HG02763 (cell line): ENCODE data around the gene MRPS12.
"Not testable (repeated sequence)": the region's sequence is repeated elsewhere in the genome, so short reads cannot be mapped to it uniquely, and the experiment has no call there.

Source experiments
- ATAC-seq: cut with Tn5 transposase; IDR thresholded peaks from one replicate; pipeline ENCODE4 v1.9.1; 2021; ENCODE audit warnings: mild to moderate bottlenecking, moderate library complexity; ENCODE audit not compliant: unreplicated experiment

The MRPS12 gene

DNA sequence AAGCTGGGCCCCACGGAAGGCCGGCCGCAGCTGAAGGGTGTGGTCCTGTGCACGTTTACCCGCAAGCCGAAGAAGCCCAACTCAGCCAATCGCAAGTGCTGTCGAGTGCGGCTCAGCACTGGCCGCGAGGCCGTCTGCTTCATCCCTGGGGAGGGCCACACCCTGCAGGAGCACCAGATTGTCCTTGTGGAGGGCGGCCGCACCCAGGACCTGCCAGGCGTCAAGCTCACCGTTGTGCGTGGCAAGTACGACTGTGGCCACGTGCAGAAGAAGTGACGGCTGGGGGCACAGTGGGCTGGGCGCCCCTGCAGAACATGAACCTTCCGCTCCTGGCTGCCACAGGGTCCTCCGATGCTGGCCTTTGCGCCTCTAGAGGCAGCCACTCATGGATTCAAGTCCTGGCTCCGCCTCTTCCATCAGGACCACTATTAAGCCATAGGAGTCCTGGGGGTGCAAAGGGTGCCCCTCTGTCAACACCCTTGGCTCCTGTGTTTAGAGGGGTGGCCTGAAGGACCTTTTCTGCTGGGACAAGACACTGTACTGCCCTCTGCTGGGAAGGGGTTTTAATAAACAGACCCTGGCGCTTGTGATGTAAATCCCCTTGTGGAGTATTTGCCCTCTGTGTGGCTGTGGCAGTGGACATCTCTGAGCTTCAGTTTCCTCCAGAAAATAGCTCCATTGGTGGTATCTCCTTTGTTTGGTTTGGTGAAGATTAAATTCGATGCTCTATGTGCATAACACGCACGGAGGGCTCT, 1.9 kb downstream of the MRPS12 start:
- no peak for ATAC-seq

DNA sequence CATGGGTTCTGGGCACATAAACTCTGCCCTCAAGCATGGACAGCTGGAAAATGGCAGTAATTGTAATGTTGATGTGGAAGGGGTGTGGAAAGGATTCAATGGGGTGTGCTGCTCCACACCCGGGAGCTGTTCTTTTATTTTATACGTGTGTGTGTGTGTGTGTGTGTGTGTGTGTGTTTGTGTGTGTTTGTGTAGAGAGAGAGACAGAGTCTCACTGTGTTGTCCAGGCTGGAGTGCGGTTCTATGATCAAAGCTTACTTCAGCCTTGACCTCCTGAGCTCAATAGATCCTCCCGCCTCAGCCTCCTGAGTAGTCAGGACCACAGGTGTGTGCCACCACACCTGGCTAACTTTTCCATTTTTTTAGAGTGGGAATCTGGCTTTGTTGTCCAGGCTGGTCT, 2.8 kb downstream of the MRPS12 start:
- no peak for ATAC-seq

DNA sequence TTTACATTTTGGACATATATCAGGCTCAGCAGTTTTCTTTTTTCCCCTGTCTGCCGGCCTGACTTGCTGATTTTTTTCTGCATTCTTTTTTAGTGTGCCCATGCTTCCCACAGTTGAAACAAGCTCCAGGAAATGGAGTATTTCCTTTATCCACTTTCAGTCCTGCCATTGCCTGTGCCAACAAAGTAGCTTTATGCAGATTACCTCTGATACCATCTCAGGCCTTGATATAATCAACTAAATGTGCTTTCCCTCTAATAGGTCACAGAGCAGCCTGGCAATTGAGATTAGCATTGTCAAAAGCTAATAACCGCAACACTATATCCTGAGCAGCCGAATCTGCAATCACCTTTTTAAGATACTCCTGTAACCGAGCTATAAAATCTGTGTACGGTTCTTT, 9.2 kb downstream of the MRPS12 start:
- ATAC-seq = no peak

DNA sequence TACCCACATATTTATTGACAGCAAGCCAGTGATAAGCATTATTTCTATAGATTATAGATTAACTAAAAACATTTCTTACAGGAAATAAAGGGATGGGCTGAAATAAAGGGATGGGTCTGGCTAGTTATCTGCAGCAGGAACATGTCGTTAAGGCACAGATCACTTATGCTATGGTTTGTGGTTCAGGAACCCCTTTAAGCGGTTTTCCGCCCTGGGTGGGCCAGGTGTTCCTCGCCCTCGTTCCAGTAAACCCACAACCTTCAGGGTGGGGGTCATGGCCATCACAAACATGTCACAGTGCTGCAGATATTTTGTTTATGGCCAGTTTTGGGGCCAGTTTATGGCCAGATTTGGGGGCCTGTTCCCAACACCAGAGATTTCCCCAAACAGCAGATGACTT, 10.7 kb downstream of the MRPS12 start:
- ATAC-seq = not testable (repeated sequence)

DNA sequence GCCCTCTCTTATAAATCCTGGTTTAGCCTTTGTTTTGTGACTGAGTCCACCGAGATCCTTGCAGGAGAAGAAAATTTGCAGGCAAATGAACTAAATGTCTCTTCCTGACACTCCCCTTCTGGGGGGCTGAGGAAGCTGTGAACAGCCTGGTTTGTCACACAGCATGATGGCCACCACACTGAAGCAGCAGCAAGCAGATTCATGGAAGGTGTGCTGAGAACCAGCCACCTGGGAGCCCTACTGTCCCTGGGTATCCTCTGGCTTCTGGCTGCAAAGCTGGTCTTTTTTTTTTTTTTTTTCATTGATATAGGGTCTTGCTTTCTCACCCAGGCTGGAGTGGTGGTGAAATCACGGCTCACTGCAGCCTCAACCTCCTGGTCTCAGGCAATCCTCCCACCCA, 11.2 kb downstream of the MRPS12 start:
- no peak for ATAC-seq

DNA sequence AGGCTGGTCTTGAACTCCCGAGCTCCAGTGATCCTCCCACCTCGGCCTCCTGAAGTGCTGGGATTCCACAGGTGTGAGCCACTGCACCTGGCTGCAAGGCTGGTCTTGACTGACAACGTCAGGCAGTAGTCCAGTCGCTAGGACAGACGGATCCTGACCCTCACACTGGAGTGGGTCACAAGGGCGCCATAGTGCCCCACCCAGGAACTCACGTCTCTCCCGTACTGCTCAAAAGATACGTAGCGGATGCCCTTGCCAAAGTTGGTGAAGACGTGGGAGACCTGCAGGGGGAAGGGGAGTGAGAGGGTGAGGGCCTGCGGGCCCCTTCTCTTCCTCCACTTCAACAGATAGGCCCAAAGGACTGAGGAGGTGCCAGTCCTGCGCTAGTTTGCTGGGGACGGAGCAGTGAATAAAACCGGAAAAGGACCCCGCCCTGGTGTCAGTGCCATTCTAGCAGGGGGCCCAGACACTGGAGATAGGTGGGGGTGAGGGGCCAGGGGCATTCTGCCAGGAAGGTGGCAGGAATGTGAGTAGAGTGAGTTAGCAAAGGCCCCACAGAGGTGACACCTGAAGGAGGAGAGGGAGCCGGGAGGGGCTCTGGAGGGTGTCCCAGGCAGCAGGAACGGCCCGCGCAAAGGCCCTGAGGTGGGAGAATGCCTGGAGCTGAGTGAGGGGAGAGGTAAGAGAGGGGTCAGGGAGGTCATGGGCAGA, 11.9 kb downstream of the MRPS12 start:
- ATAC-seq = no peak

DNA sequence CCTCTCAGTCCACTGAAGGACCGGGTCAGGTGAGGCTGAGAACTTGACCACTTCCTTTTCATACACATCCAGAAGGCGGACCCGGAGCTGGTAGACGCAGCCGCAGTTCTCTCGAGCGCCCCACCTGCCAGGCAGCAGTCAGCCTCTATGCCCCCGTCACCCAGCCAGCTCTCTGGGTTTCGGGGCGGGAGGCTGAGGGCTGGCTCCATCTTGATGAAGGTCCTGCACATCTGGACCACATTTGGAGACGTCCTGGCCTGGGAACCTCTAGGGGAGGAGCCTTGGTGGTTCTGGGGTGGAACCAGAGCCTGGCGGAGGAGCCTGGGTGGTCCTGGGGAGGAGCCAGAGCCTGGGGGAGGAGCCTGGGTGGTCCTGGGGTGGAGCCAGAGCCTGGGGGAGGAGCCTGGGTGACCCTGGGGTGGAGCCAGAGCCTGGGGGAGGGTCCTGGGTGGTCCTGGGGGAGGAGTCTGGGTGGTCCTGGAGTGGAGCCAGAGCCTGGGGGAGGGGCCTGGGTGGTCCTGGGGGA, 14.3 kb downstream of the MRPS12 start:
- ATAC-seq = no peak

DNA sequence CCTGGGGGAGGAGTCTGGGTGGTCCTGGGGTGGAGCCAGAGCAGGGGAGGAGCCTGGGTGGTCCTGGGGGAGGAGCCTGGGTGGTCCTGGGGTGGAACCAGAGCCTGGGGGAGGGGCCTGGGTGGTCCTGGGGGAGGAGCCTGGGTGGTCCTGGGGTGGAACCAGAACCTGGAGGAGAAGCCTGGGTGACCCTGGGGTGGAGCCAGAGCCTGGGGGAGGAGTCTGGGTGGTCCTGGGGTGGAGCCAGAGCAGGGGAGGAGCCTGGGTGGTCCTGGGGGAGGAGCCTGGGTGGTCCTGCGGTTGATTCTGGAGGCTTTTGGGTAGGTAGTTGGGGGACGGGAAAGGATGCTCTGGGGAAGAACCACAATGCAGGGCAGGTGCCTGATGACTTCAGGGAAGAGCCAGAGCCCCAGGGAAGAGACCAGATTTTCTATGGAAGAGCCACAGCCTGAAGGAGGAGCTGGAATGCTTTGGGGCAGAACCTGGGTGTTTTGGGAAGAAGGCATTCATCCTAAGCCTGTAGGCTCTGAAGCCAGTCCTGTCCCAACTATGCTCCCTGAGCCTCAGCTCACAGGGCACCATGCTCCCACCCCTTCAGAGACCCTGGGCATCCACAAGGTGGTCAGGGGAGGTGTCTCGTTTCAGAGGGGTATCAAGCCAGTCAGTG, 15.0 kb downstream of the MRPS12 start:
- no peak for ATAC-seq

DNA sequence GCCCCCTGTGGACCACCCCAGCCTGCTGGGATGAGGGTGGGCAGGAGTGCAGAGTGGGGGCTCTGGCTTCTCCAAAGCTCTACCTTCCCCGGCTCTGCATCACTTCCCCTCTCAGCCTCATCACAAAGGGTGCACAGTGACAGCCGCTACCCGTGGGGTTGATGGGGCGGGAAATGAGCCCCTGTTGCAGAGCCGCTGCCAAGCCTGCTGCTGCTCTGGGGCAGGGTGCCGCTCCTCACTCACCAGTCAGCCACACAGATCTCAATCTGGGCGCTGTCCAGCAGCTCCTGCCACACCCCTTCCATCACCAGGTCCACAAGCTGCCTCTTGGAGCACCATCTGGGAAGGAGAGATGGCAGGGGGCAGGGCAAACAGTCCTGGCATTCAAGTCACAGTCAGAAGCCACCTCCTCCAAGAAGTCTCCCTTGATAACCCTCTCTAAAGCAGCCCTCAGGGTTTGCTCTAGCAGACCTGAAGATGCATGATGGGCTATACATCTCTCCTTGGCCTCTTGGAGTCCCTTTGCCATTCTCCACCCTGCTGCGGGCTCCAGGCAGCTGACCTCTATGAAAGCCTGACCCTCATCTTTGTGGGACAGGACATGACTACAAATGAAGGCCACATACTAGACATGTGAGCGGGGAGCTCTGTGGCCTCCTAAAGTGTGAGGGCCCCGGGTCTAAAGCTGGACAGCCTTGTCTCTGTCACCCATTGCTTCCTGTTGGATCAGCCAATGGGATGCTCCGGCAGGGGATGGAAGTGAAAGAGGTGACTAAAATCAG, 15.7 kb downstream of the MRPS12 start:
- no peak for ATAC-seq

DNA sequence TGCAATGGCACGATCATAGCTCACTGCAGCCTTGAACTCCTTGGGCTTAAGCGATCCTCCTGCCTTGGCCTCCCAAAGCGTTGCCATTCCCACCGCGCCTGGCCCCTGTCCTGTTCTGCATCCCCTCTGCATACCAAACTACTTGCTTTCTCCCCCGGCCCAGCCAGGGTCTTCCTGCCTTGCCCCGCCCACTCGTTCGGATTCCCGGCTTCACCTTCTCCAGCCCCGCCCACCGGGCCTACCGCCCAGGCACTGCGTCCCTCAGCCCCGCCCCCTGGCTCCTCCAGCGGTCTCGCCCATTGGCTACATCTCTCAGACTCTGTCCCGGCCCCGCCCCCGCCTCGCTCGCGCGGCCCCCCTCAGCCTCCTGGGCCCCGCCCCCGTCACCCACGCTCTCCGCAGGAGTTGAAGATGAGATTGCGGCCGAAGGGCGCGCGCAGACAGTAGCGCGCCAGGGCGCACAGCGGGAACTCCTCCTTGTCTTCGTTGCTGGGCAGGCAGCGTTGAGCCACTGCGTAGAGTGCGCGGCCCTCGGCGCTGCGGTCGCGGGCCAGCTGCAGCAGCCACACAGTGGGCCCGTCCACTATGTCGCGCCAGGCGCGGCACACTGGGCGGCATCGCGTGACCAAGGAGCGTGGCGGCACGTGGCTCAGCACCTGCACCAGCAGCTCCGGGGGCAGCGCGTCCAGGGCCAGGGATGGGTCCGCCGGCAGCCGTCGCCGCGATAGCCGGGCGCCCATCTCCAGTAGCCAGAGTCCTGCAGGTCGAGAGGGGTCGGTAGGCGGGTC, 19.0 kb downstream of the MRPS12 start:
- ATAC-seq = no peak

DNA sequence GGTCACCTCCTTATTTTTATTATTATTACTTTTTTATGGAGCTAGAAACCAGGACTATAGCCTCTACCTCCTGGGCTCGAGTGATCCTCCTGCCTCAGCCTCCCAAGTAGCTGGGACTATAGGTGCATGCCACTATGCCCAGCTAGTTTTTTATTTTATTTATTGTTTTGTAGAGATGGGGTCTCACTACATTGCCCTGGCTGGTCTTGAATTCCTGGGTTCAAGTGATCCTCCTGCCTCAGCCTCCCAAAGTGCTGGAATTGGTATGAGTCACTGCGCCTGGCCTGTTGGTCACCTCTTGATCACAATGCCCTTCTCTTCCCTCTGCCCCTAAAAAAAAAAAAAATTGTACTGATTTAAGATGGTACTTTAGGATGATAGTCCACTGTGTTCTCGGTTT, 20.4 kb downstream of the MRPS12 start:
- no peak for ATAC-seq

DNA sequence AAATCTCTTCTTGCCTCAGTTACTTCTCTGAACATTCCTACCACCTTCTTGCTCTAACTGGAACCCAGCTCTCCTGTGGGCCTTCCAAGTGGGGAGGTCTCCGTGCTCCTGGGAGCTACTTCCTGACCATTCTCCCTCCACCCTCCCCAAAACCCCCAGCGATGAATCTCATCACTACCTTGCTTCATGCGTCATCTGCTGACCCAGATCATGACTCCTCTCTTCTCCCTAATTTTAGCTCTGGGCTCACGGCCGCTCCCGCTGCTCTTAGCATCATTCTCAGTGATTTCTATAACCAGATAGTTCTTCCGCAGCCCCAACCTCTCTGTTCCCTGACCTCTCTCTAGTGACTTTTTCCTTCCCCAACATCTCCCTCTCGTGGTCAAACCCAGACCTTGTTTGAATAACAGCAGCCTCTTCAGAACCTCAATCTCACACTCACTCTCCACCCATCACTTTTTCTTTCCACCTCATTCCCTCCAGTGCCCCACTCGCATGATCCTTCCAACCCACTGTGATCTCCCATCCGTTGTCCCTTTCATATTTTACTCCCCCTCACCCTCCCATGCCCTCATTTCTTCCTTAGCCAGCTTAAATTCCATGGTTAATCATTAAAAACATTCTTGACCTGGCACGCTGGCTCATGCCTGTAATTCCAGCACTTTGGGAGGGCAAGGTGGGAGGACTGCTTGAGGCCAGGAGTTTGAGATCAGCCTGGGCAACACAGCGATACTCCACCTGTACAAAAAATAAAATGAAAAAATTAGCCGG, 21.8 kb downstream of the MRPS12 start:
- no peak for ATAC-seq

DNA sequence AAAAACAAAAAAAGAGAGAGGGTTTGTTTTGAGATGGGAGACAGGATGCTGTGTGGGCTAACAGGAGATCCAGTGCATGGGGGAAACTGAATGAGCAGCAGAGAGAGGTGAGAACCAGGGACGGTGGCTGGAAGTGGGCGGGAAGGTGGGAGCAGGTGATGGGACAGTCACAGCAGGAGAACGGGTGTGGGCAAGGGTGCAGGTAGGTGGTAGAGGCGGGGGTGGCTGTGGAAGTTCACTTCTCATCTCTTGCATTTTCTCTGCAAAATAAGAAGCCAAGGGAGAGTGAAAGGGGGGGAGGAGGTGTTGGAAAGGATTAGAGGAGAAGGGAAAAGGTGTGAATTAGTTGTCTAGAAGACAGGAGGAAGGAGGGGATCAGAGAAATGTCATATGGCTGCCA, 22.9 kb downstream of the MRPS12 start:
- ATAC-seq = no peak

DNA sequence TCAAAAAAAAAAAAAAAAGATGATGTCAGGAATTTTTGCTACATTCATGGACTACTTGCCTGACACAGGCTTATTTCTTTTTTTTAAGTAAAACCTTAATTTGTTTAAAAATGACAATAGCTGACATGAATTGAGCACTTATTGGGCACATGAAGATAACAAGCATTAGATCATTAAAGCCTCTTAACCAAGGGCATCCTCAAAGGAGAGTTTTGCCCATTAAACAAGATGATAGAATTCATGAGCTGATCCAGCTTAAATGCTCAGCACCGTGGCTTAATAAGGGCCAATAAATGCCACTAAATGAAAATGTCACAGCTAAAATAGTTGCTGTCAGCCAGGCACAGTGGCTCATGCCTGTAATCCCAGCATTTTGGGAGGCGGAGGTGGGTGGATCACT, 25.5 kb downstream of the MRPS12 start:
- no peak for ATAC-seq

DNA sequence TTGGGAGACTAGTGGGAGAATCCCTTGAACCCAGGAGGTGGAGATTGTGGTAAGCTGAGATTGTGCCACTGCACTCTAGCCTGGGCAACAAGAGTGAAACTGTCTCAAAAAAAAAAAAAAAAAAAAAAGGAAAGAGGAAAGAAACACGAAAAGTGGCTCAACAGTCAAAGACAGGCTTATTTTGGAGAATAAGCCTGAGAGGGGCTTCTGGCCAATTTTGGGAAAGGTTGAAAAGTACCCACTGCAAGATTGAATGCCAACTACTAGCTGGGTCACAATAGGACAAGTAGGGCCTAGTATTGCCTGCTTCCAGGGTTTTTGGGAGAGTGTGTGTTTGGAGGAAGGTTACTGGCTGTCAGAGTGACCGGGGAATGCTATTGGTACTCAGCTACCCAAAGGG, 27.6 kb downstream of the MRPS12 start:
- ATAC-seq = no peak

DNA sequence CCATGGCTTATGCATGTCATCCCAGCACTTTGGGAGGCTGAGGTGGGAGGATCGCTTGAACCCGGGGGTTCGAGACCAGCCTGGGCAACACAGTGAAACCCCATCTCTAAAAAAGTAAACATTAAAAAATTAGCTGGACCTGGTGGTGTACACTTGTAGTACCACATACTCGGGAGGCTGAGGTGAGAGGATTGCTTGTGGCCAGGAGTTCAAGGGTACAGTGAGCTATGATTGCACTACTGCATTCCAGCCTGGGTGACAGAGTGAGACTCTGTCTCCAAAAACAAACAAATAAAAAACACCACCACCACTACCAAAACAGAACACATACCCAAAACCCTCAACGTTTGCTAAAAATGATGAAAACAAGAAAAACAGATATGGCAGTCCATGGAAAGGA, 28.9 kb downstream of the MRPS12 start:
- ATAC-seq = no peak

DNA sequence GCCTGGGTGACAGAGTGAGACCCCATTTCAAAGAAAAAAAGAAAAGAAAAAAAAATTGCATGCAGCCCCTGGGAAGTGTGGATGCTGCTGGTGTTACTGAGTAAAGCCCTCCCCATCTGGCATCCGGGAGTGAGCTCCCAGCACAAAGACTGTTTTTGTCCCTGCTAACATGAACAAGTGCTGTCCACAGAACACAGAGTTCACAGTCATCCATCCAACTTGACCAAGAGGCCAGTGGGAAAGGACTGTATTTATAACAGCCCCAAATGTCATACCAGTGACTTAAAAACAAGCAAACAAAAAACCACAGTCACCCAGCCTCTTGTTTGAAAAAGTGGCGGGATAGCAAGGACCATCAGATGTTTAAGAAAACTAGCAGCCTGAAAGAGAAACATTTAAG, 34.0 kb downstream of the MRPS12 start:
- no peak for ATAC-seq

DNA sequence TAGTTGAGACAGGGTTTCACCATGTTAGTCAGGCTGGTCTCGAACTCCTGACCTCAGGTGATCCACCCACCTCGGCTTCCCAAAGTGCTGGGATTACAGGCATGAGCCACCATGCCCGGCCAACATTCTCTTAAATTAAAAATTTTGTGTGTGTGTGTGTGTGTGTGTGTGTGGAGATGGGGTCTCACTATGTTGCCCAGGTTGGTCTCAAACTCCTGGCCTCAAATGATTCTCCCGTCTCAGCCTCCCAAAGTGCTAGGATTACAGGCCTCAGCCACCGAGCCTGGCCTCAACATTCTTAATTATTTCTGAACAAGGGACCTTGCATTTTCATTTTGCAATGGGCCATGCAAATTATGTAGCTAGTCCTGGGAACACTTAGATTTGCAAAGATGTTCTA, 35.4 kb downstream of the MRPS12 start:
- not testable (repeated sequence) for ATAC-seq

DNA sequence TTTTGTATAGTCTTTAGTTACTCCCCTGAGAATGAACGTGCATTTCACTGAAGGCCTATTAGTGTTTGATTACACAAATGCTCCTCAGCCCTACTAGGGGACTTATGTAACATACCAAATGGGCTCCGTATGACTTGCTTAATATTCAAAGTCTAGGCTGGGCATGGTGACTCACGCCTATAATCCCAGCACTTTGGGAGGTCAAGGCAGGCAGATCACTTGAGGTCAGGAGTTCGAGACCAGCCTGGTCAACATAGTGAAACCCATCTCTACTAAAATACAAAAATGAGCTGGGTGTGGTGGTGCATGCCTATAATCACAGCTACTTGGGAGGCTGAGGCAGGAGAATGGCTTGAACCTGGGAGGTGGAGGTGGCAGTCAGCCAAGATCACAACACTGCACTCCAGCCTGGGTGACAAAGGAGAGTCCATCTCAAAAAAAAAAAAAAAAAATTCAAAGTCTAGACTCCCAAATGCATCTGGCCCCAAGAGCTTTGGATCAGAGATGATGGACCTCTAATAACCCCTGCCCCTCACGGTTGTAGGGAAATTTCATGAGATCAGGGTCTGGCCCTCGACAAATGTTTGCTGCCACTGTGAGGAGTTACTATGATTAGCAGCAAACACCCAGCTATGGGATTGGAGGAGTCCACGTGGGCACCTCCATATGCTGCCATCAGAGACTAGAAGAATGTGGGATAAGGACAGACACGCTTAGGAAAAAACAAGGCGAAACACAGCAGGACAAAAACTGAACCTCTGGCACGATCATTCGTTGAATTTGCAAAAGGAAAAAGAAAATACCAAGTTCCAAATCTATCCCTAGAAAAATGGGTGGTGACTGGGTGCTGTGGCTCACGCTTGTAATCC, 40.2 kb downstream of the MRPS12 start:
- ATAC-seq = no peak
